Measurements from ENCODE around the gene MALSU1. TPM values are rescaled to one million over a fixed set of nuclear protein-coding genes. Genes with fewer than 3 reads are reported as not detected.
A peak's percentile ranks its signal among the peaks of the same experiment; 100 is the strongest.

The MALSU1 gene
- total RNA-seq, 1 donor: 25.7 TPM

DNA sequence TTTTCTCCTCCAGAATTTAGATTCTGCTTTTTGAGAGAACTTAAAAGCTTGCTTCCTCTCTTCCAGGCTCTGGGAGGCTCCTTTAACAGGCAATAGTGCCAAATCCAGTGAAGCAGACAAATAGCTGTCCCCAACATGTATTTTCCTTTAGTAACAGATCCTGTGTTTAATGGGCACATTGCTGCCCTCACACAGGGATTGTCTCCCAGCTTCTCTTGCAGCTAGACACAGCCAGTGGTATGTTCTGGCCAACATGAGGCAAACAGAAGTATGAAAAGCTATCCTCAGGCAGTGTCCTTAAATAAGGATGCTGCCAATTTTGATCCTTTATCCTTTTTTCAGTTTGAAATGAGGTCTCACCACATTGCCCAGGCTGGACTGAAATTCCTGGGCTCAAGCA lies 38.2 kb downstream of the MALSU1 start:
- H3K4me1 ChIP-seq (ENCODE audit: insufficient read depth, low read length): no peaks in the 10 kb centered on the region
- H3K4me3 ChIP-seq (ENCODE audit: low read length): no peak overlapping the region
- H3K27me3 ChIP-seq (ENCODE audit: insufficient read depth, low read length): peaks cover 3% of the 10 kb centered on the region
- no peaks in the 10 kb centered on the region for H3K9me3 ChIP-seq (ENCODE audit: low read depth, low read length)

DNA sequence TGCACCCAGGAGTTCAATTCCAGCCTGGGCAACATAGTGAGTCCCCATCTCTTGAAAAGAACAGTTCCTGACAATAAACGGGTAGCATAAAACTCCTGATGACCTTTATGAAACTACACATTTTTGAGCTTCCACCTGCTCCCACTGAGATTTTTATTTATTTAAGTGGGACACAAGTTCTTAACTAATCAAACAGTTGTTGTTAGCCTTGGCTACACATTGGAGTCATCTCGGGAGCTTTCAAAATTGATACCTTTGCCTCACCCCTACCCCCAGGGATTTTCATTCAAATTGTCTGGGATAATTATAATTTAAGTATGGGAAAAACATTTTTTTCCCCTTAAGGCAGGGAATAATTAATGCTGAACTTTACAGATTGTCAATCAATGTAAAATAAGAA lies 39.3 kb downstream of the MALSU1 start:
- no peaks in the 10 kb centered on the region for H3K9me3 ChIP-seq (ENCODE audit: low read depth, low read length)
- H3K27me3 ChIP-seq (ENCODE audit: insufficient read depth, low read length): peaks cover 3% of the 10 kb centered on the region
- no peak overlapping the region for H3K4me3 ChIP-seq (ENCODE audit: low read length)
- no peaks in the 10 kb centered on the region for H3K4me1 ChIP-seq (ENCODE audit: insufficient read depth, low read length)

DNA sequence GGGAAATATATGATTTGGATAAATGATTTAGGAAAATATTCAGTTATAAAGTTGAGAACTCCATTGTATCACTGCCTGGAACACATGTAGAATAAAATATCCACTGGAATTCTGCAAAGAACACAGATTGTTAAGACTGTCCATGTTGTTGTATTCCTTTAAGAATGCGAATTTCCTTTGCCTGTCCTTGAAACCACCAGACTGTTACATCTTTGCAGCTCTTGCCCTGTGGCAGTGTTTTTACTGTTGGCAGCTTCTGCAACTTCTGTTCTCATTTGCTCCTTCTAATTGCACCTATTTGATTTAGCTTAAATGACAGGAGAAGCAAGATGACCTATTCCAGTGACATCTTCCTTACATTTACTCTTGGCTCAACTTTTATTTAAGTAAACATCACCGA lies 39.7 kb downstream of the MALSU1 start:
- Histone ChIP-seq H3K4me1 (ENCODE audit: insufficient read depth, low read length) (no peaks in the 10 kb centered on the region), H3K9me3 (ENCODE audit: low read depth, low read length) (no peaks in the 10 kb centered on the region), H3K4me3 (ENCODE audit: low read length) (no peak overlapping the region), H3K27me3 (ENCODE audit: insufficient read depth, low read length) (peaks cover 3% of the 10 kb centered on the region)

DNA sequence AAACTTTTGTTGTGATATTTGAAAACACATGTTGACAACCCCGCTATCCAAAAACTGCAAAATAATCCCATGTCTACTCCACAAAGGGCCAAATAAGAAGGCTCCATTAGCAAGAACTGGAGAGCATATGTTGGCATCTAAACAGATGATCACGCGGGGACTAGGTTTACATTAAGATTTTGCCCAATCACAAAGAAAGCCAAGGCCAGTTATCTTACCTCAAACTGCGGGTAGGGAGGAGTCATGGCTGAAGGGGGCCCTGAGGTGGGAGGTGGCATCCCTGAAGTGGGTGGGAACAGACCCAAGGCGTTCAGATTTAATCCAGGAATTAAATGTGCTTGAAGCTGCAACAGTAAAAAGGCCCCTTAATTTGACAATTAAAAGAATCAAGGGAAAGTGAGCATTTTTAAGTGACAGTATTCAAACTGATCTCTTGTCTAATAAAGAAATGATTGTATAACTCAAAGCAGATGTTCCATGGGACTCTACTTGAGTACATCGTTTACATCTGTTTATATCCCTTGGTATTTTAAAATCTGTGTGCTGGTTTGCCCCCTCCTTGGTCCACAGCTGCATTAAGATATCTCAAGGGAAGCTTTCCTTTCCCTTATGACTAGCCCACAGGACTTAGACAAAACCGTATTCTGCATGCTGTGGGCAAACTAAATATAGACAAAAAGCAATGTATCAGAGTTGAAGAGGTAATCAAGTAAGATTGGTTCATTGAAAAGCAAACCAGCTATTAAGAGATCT lies 42.9 kb downstream of the MALSU1 start:
- H3K27me3 ChIP-seq (ENCODE audit: insufficient read depth, low read length): peaks cover 3% of the 10 kb centered on the region
- H3K4me1 ChIP-seq (ENCODE audit: insufficient read depth, low read length): peaks cover 16% of the 10 kb centered on the region
- no peaks in the 10 kb centered on the region for H3K9me3 ChIP-seq (ENCODE audit: low read depth, low read length)
- no peak overlapping the region for H3K4me3 ChIP-seq (ENCODE audit: low read length)

DNA sequence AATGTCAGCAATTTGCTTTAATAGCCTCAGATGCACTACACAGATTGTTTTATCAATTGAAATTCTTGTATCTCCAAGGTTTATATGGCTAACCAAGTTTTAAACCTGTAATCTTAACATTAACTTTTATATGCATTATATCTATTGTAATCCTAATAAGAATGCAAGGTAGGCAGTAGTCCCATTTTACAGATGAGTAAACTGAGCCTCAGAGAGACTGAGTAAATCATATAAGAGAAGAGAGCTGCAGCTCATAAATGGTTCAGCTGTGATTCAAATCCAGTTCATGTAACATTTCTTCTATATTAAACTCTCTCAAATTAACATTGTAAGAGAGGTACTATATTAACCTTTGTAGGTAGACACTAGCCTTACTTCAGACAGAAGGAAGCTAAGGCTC lies 44.0 kb downstream of the MALSU1 start:
- Histone ChIP-seq H3K4me3 (ENCODE audit: low read length) (no peak overlapping the region), H3K27me3 (ENCODE audit: insufficient read depth, low read length) (no peaks in the 10 kb centered on the region), H3K4me1 (ENCODE audit: insufficient read depth, low read length) (peaks cover 24% of the 10 kb centered on the region), H3K9me3 (ENCODE audit: low read depth, low read length) (no peaks in the 10 kb centered on the region)

DNA sequence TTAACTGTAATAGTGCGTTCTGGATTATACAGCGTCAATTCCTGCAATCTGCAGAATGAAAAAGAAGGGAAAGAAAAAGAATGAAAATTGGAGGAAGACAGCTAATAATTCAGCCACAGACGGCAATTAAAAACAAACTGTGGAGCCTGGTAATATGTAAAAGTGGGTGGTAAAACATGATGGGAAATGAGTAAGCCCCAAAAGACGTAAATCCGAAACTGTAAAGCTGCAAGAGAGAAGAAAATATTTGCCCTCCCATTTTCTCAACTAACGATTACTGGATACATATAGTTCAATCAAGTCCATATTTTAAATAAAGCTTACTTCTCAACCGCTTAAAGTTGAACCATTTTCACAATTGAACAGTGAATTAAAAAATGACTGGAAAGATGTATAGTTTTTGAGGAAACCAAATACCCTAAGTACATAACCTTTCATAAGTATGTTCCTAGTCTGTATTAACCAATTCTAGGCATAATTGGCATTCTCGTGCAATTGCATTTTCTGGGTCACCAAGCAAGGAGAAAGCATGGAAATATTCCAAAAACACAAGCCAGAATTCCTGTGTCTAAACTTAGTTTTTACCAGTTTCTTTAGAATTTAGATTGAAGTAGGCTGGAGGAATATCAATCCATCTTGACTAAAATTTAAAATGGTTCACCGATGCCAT lies 44.8 kb downstream of the MALSU1 start:
- H3K4me3 ChIP-seq (ENCODE audit: low read length): no peak overlapping the region
- peaks cover 24% of the 10 kb centered on the region for H3K4me1 ChIP-seq (ENCODE audit: insufficient read depth, low read length)
- H3K9me3 ChIP-seq (ENCODE audit: low read depth, low read length): no peaks in the 10 kb centered on the region
- H3K27me3 ChIP-seq (ENCODE audit: insufficient read depth, low read length): no peaks in the 10 kb centered on the region

DNA sequence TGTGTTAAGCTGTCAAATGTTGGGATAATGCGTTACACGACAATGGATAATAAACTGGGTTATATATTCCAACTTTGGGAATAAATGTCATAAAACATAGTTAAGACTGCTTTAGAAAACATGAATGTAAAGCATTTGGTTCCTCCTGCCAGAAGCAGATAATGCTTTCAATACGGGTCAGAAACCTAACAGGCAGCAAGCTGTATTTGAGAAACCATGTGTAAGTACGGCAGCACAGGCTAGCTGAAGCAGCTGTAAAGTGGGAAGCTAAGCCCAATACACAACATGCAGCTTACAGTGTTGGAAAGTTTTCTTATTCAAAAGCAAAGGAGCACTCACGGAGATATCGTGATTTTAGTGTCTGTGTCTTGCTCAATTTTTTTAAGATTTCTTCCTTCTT lies 46.5 kb downstream of the MALSU1 start:
- no peaks in the 10 kb centered on the region for H3K27me3 ChIP-seq (ENCODE audit: insufficient read depth, low read length)
- peaks cover 24% of the 10 kb centered on the region for H3K4me1 ChIP-seq (ENCODE audit: insufficient read depth, low read length)
- H3K4me3 ChIP-seq (ENCODE audit: low read length): no peak overlapping the region
- H3K9me3 ChIP-seq (ENCODE audit: low read depth, low read length): no peaks in the 10 kb centered on the region

DNA sequence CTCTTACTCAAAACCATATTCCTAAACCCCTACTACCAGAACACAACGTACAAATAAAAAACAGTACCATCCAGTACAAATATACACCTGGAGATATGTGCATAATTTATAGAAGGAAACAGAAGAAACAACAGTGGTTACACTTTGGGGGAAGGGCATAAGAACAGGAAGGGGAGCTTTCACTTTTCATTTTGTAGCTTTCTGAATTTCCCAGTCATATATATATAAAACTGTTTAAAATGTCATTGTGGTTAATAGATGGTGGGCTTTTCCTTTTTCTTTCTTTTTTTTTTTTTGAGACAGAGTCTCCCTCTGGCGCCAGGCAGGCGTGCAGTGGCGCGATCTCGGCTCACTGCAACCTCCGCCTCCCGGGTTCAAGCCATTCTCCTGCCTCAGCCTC lies 47.2 kb downstream of the MALSU1 start:
- Histone ChIP-seq H3K4me3 (ENCODE audit: low read length) (peak overlapping the region; percentile 47), H3K4me1 (ENCODE audit: insufficient read depth, low read length) (peaks cover 24% of the 10 kb centered on the region), H3K9me3 (ENCODE audit: low read depth, low read length) (no peaks in the 10 kb centered on the region), H3K27me3 (ENCODE audit: insufficient read depth, low read length) (no peaks in the 10 kb centered on the region)

DNA sequence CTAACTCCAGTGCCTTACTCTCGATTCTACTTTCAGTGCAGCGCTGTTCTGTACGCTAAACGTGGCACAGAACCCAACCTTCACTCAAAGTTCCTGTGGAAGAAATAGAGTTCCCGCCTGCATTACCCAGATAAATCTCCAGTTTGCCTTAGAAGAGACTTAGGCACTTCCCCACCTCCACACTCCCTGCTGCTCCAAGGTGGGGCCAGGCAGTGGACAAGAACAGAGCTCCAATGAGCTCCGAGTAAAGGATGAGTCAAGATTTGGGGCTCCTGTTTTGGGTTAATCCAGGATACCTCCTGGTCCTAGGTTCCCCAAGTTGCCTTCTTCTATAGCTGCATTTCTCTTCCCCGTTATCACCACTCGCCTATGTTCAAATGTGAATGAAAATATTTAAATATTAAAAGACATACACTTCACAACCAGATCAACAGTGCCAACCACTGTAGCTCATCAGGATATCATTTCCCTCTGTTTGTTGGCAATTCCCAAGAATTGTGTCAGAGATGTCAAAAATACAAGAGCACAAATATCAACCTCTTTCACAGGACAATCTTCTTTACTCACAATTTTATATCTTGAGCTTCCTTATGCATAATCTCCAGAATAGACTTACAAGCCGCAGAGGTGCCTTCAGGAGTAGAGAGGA lies 48.0 kb downstream of the MALSU1 start:
- Histone ChIP-seq H3K27me3 (ENCODE audit: insufficient read depth, low read length) (no peaks in the 10 kb centered on the region), H3K4me3 (ENCODE audit: low read length) (peak overlapping the region; percentile 47), H3K9me3 (ENCODE audit: low read depth, low read length) (no peaks in the 10 kb centered on the region)

DNA sequence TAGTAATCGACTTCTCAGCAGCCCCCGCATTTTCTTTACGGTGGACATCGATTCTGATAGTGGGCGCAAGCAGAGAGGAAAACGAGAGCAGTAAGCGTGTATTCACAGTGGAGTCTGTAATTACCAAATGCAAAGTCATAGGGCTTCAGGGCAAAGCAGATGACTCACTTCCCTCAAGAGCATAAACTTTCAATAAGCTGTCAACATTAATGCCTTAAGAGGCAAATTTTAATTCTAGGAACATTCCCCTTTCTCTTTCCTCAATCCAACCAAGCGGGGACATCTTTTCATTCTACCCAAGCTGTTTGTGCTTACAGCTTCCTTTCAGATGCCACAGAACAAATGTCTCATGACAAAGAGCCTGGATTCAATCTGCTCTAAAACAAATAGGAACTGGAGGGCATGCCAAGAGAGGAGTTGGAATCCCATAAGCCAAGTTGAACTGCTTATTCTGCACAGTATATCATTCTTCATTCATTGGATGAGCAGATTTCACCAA lies 48.6 kb downstream of the MALSU1 start:
- Histone ChIP-seq H3K9me3 (ENCODE audit: low read depth, low read length) (no peaks in the 10 kb centered on the region), H3K4me1 (ENCODE audit: insufficient read depth, low read length) (peaks cover 24% of the 10 kb centered on the region), H3K27me3 (ENCODE audit: insufficient read depth, low read length) (no peaks in the 10 kb centered on the region), H3K4me3 (ENCODE audit: low read length) (no peak overlapping the region)

More for the DNA sequence above, 48.0 kb downstream of the MALSU1 start:
- peaks cover 24% of the 10 kb centered on the region for H3K4me1 ChIP-seq (ENCODE audit: insufficient read depth, low read length)

DNA sequence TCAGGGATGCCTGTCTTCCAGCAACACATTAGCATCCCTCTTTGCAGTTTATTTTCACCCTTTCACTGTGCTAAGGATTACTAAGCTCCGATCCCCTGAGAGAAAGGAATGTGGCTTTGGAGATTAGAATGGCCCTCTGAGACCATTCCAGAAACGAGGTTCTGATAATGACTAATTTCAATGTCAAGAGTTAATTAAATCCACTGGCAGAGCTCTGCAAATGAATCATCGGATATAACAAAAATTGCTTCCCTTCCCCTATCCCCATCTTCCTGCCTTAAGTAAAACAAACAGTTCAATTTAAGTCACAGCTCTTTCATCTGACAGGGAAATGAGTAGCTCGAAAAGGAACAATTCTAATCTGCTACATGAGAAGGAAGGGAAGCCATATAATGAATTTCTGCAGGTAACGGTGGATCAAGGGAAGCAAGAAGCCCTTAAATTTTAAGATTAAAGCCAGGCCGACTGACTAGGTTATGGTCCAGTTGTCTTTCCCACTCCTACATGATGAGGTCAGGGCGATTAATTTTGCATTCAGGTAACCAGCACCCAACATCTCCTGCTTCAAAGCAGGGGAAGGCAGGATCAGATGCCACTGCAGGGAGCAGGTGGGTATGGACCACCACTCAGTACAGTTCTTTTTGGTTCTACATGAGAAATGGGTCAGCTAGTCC lies 50.5 kb downstream of the MALSU1 start:
- no peak overlapping the region for H3K4me3 ChIP-seq (ENCODE audit: low read length)
- peaks cover 24% of the 10 kb centered on the region for H3K4me1 ChIP-seq (ENCODE audit: insufficient read depth, low read length)
- H3K27me3 ChIP-seq (ENCODE audit: insufficient read depth, low read length): no peaks in the 10 kb centered on the region
- H3K9me3 ChIP-seq (ENCODE audit: low read depth, low read length): no peaks in the 10 kb centered on the region

DNA sequence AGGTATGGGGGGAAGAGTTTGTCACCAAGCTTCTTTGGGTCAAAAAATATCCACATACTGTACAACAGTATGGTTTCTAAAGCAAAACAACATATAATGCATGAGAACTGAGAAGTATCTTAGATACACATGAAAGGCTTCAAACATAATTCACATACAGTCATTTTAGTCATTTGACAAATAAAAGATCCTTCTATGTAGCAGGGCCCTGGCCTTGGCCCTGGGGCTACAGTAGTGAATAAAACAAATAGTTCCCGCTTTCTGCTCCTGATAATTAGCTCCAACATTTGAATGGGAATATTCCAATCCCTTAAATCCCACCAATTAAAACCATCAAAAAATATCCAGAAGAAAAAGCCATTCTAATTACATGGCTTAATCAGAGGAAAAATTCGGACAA lies 51.3 kb downstream of the MALSU1 start:
- H3K4me3 ChIP-seq (ENCODE audit: low read length): no peak overlapping the region
- peaks cover 24% of the 10 kb centered on the region for H3K4me1 ChIP-seq (ENCODE audit: insufficient read depth, low read length)
- H3K9me3 ChIP-seq (ENCODE audit: low read depth, low read length): no peaks in the 10 kb centered on the region
- no peaks in the 10 kb centered on the region for H3K27me3 ChIP-seq (ENCODE audit: insufficient read depth, low read length)

DNA sequence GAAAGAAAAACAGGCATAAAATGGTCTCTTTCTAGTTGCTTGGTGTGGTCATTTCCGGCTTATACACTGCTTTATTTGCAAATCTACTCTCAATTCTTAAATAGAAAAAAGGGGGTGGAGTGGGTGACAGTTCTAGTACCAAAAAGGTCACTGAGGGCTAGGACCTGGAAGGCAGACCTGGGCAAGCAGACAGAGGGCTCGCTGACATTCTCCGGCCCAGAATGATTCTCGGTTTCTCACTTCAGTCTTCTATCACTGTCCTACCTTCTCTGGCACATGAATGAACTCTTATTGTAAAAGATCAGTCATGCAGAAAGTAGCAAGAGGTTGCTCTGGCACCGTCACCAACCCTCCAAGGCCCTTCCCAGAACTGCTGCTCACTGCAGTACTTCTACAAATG lies 54.0 kb downstream of the MALSU1 start:
- no peaks in the 10 kb centered on the region for H3K9me3 ChIP-seq (ENCODE audit: low read depth, low read length)
- H3K4me1 ChIP-seq (ENCODE audit: insufficient read depth, low read length): no peaks in the 10 kb centered on the region
- no peak overlapping the region for H3K4me3 ChIP-seq (ENCODE audit: low read length)
- no peaks in the 10 kb centered on the region for H3K27me3 ChIP-seq (ENCODE audit: insufficient read depth, low read length)

DNA sequence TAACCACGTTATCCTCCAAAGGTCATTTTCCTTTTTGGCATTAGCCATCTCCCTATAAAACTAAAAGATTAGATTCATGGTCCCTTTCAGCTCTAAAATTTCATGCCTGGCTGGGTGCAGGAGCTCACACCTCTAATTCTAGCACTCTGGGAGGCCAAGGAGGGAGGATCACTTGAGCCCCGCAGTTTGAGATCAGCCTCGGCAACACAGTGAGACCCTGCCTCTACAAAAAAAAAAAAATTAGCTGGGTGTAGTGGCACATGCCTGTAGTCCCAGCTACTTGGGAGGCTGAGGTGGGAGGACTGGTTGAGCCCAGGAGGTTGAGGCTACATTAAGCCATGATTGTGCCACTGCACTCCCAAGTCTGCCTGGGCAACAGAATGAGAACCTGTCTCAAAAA lies 57.0 kb downstream of the MALSU1 start:
- Histone ChIP-seq H3K27me3 (ENCODE audit: insufficient read depth, low read length) (no peaks in the 10 kb centered on the region), H3K4me1 (ENCODE audit: insufficient read depth, low read length) (no peaks in the 10 kb centered on the region), H3K9me3 (ENCODE audit: low read depth, low read length) (no peaks in the 10 kb centered on the region), H3K4me3 (ENCODE audit: low read length) (no peak overlapping the region)

DNA sequence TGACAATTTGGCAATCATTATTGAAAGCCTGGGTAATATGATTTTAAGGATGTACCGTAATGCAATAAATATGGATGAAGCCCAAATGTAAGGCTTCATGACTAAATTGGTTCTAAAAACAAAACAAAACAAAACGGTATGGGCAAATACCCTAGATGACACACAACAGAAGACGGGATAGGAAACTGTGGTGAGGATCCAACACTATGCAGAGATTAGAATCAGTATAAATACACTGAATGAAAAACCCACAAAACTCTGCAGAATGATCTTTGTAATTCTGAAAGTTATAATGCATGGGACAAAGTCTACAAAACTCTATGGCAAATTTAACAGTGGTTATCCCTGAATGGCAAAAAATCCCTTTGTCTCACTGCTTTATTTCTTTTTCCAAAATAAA lies 57.6 kb downstream of the MALSU1 start:
- no peak overlapping the region for H3K4me3 ChIP-seq (ENCODE audit: low read length)
- H3K4me1 ChIP-seq (ENCODE audit: insufficient read depth, low read length): no peaks in the 10 kb centered on the region
- H3K9me3 ChIP-seq (ENCODE audit: low read depth, low read length): no peaks in the 10 kb centered on the region
- H3K27me3 ChIP-seq (ENCODE audit: insufficient read depth, low read length): no peaks in the 10 kb centered on the region

Measured in mononuclear cell (primary cell).